Activated CD8-positive, alpha-beta memory T cell treated with anti-CD3 and anti-CD28 coated beads for 4 hours (primary cell): ENCODE data around the gene BRAT1.
"Not testable (repeated sequence)": the region's sequence is repeated elsewhere in the genome, so short reads cannot be mapped to it uniquely, and the experiment has no call there.

ENCODE experiments used
- DNase-seq, 2 donors: peaks; one replicate each; pipeline ENCODE4 v3.0.0-alpha.2; 2020; ENCODE audit warnings: low read depth in 2 of 2

Gene BRAT1

GRCh38 chr7:2535872-2536627 is 19.3 kb downstream of the BRAT1 start:
- not testable (repeated sequence) for DNase-seq

- not testable (repeated sequence) for DNase-seq
These were observed 21.1 kb downstream of the BRAT1 start for GRCh38 chr7:2534214-2534613.

GRCh38 chr7:2533566-2533965 is 21.8 kb downstream of the BRAT1 start:
- not testable (repeated sequence) for DNase-seq

GRCh38 chr7:2532816-2533215 is 22.5 kb downstream of the BRAT1 start:
- DNase-seq: not testable (repeated sequence)

GRCh38 chr7:2532199-2532772 is 23.0 kb downstream of the BRAT1 start:
- not testable (repeated sequence) for DNase-seq

GRCh38 chr7:2531796-2532110 is 23.6 kb downstream of the BRAT1 start:
- DNase-seq: not testable (repeated sequence)

GRCh38 chr7:2530994-2531795 is 24.1 kb downstream of the BRAT1 start:
- not testable (repeated sequence) for DNase-seq

- DNase-seq: peak; percentile 66
These were observed 25.0 kb downstream of the BRAT1 start for GRCh38 chr7:2530071-2530987.

GRCh38 chr7:2529161-2530070 is 25.9 kb downstream of the BRAT1 start:
- no peak for DNase-seq

- no peak for DNase-seq
These were observed 26.7 kb downstream of the BRAT1 start for GRCh38 chr7:2528481-2529095.

- DNase-seq: peak in 1 of 2 donors; percentile 57
These were observed 27.5 kb downstream of the BRAT1 start for GRCh38 chr7:2527505-2528467.

GRCh38 chr7:2526659-2527504 is 28.4 kb downstream of the BRAT1 start:
- DNase-seq: no peak

- DNase-seq: no peak
These were observed 29.4 kb downstream of the BRAT1 start for GRCh38 chr7:2525658-2526630.

GRCh38 chr7:2524808-2525657 is 30.3 kb downstream of the BRAT1 start:
- DNase-seq: no peak

GRCh38 chr7:2523941-2524807 is 31.1 kb downstream of the BRAT1 start:
- DNase-seq: no peak
